ENCODE results near the gene CFAP61. TPM values are rescaled to one million over a fixed set of nuclear protein-coding genes. Genes with fewer than 3 reads are reported as not detected.

The CFAP61 gene
- total RNA-seq, 4 donors from 2014 or later = 0.18 to 0.80 (median 0.57) TPM

- no peak for TF ChIP-seq EP300 (IDR thresholded peaks at IDR 0.05)
- TF ChIP-seq CTCF (IDR thresholded peaks at IDR 0.05) = no peak
- no peak for TF ChIP-seq POLR2AphosphoS5 (IDR thresholded peaks at IDR 0.05)
- TF ChIP-seq POLR2A (IDR thresholded peaks at IDR 0.05) = no peak
- WGBS = 86% methylated on average over 3 of the region's 3 CpGs
- no peak overlapping the region for H3K27ac ChIP-seq
- peaks cover 98% of the 10 kb centered on the region for H3K36me3 ChIP-seq
- no peak overlapping the region for H3K4me3 ChIP-seq
- H3K9me3 ChIP-seq = no peaks in the 10 kb centered on the region
- no peaks in the 10 kb centered on the region for H3K4me1 ChIP-seq
- no peak for DNase-seq (ENCODE audit: low spot score in 2 of 2)
- no peaks in the 10 kb centered on the region for H3K27me3 ChIP-seq
Observed at GRCh38 chr20:20036756-20037155, 15.6 kb upstream of the CFAP61 start.

- no peak for DNase-seq (ENCODE audit: low spot score in 2 of 2)
- 76% methylated on average over 5 of the region's 5 CpGs for WGBS
- no peak overlapping the region for H3K27ac ChIP-seq
- no peak for TF ChIP-seq POLR2A (IDR thresholded peaks at IDR 0.05)
- TF ChIP-seq EP300 (IDR thresholded peaks at IDR 0.05) = no peak
- no peak for TF ChIP-seq POLR2AphosphoS5 (IDR thresholded peaks at IDR 0.05)
- TF ChIP-seq CTCF (IDR thresholded peaks at IDR 0.05) = no peak
- no peaks in the 10 kb centered on the region for H3K9me3 ChIP-seq
- H3K4me3 ChIP-seq = no peak overlapping the region
- H3K36me3 ChIP-seq = peaks cover 98% of the 10 kb centered on the region
- H3K4me1 ChIP-seq = no peaks in the 10 kb centered on the region
- no peaks in the 10 kb centered on the region for H3K27me3 ChIP-seq
Observed at GRCh38 chr20:20037960-20038359, 14.4 kb upstream of the CFAP61 start.

GRCh38 chr20:20038586-20038985, 13.7 kb upstream of the CFAP61 start:
- 90% methylated on average over 4 of the region's 6 CpGs for WGBS
- no peaks in the 10 kb centered on the region for H3K4me1 ChIP-seq
- H3K27ac ChIP-seq = no peak overlapping the region
- no peak for TF ChIP-seq CTCF (IDR thresholded peaks at IDR 0.05)
- TF ChIP-seq EP300 (IDR thresholded peaks at IDR 0.05) = no peak
- TF ChIP-seq POLR2A (IDR thresholded peaks at IDR 0.05) = no peak
- TF ChIP-seq POLR2AphosphoS5 (IDR thresholded peaks at IDR 0.05) = no peak
- H3K9me3 ChIP-seq = no peaks in the 10 kb centered on the region
- H3K27me3 ChIP-seq = no peaks in the 10 kb centered on the region
- no peak overlapping the region for H3K4me3 ChIP-seq
- DNase-seq (ENCODE audit: low spot score in 2 of 2) = no peak
- H3K36me3 ChIP-seq = peaks cover 98% of the 10 kb centered on the region

GRCh38 chr20:20039752-20040387, 12.5 kb upstream of the CFAP61 start:
- 90% methylated on average over 6 of the region's 6 CpGs for WGBS
- TF ChIP-seq CTCF (IDR thresholded peaks at IDR 0.05) = no peak
- H3K36me3 ChIP-seq = peaks cover 100% of the 10 kb centered on the region

DNA sequence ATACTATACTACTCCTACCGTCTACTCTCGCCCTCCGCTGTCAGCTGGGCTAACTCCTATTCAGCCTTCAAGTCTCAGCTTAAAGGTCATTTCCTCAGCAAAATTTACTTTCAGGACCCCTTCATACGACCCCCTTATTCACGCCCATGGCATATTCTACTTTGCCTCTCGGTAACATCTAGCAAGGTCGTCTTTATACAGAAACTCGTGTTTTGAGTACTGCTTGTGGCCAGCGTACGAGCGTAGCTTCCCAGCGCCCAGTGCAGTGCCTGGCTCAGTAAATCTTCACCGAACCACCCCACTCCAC, 612 bp upstream of the CFAP61 start:
- WGBS = 2% methylated on average over 12 of the region's 13 CpGs
- Histone ChIP-seq H3K4me3 (peak overlapping the region; percentile 82), H3K36me3 (peaks cover 36% of the 10 kb centered on the region), H3K27me3 (peaks cover 4% of the 10 kb centered on the region), H3K4me1 (peaks cover 17% of the 10 kb centered on the region), H3K9me3 (no peaks in the 10 kb centered on the region), H3K27ac (peak overlapping the region; percentile 79)
- DNase-seq (ENCODE audit: low spot score in 2 of 2) = no peak
- TF ChIP-seq CTCF (IDR thresholded peaks at IDR 0.05) (no peak), EP300 (IDR thresholded peaks at IDR 0.05) (no peak), POLR2A (IDR thresholded peaks at IDR 0.05) (no peak), POLR2AphosphoS5 (IDR thresholded peaks at IDR 0.05) (no peak)

More at GRCh38 chr20:20039752-20040387, 12.5 kb upstream of the CFAP61 start:
- no peaks in the 10 kb centered on the region for H3K27me3 ChIP-seq
- no peak overlapping the region for H3K4me3 ChIP-seq
- no peaks in the 10 kb centered on the region for H3K4me1 ChIP-seq
- H3K9me3 ChIP-seq = no peaks in the 10 kb centered on the region
- DNase-seq (ENCODE audit: low spot score in 2 of 2) = no peak
- no peak overlapping the region for H3K27ac ChIP-seq

Measured in suprapubic skin (tissue), 4 donors.